Cardiac muscle cell (in vitro differentiated cells and primary cell): ENCODE measurements around the gene NCDN. TPM values are rescaled to one million over a fixed set of nuclear protein-coding genes. Genes with fewer than 3 reads are reported as not detected.
A peak's percentile ranks its signal among the peaks of the same experiment; 100 is the strongest.

Source experiments
- DNase-seq, 2 donors: peaks; one replicate each; pipeline versions ENCODE4 v3.0.0 to v3.0.0-alpha.2; 2010 to 2017; ENCODE audit warnings: low read depth in 1 of 2, low spot score in 1 of 2
- H3K27ac ChIP-seq: fragments of 200-600 bp; sonication (generic); 2 replicates; pipeline ENCODE4 v1.5.1; 2016
- H3K27me3 ChIP-seq: fragments of 200-600 bp; sonication (generic); 2 replicates; pipeline ENCODE4 v1.6.0; 2016; ENCODE audit warnings: control low read depth
- H3K36me3 ChIP-seq: fragments of 200-600 bp; sonication (generic); 2 replicates; pipeline ENCODE4 v1.5.1; 2016; ENCODE audit warnings: control low read depth
- H3K4me1 ChIP-seq: fragments of 200-600 bp; sonication (generic); 2 replicates; pipeline ENCODE4 v1.8.1; 2017; ENCODE audit warnings: low read depth, mild to moderate bottlenecking, mixed run types
- H3K4me3 ChIP-seq: fragments of 200-600 bp; sonication (generic); 2 replicates; pipeline ENCODE4 v1.5.1; 2016; ENCODE audit warnings: mild to moderate bottlenecking
- H3K9me3 ChIP-seq: fragments of 200-600 bp; sonication (generic); 2 replicates; pipeline ENCODE4 v1.5.1; 2017; ENCODE audit warnings: low read depth, mild to moderate bottlenecking, control low read depth
- CTCF ChIP-seq: IDR thresholded peaks from 2 replicates; pipeline ENCODE4 v1.5.1; 2012; ENCODE audit warnings: low read depth, mild to moderate bottlenecking, low read length
- polyA plus RNA-seq: library from polyadenylated mRNA; unstranded; fragments of >200 nt; fragmentation: Nextera tagmentation; extraction: Ambion mirVana; gene quantifications from 2 replicates; pipeline ENCODE4 v1.2.1, GENCODE V29; 2016
- total RNA-seq: library from RNA; depleted of rRNA; stranded (reverse); fragments of >200 nt; gene quantifications from 2 replicates; pipeline ENCODE4 v1.2.3, GENCODE V29; 2016

Gene NCDN
- total and polyA plus RNA-seq, 2 experiments from 2014 or later, result 43.9 to 46.2 TPM

- Histone ChIP-seq H3K27me3 (peaks cover 85% of the 10 kb centered on the region), H3K36me3 (no peaks in the 10 kb centered on the region), H3K4me1 (no peaks in the 10 kb centered on the region), H3K27ac (no peak overlapping the region), H3K9me3 (no peaks in the 10 kb centered on the region), H3K4me3 (no peak overlapping the region)
- no peak for TF ChIP-seq CTCF
- DNase-seq, result no peak
These were observed 14.7 kb downstream of the NCDN start for GRCh38 chr1:35572296-35572695.

- peak within 1 kb of the TSS; percentile 27 for H3K4me3 ChIP-seq
- no peak for TF ChIP-seq CTCF
- H3K36me3 ChIP-seq, result no peaks in the 10 kb centered on the region
- peak; percentile 41 to 54 for DNase-seq
- peaks cover 93% of the 10 kb centered on the region for H3K27me3 ChIP-seq
- H3K4me1 ChIP-seq, result no peaks in the 10 kb centered on the region
- no peaks in the 10 kb centered on the region for H3K9me3 ChIP-seq
- no peak within 1 kb of the TSS for H3K27ac ChIP-seq
These were observed 15.9 kb downstream of the NCDN start, which contains the start of gene TFAP2E for GRCh38 chr1:35573198-35574124. TFAP2E (plus strand) TSS chr1:35573314; CDS start chr1:35573578, 264 bp downstream.

GRCh38 chr1:35574125-35574654, 16.6 kb downstream of the NCDN start:
- no peak for DNase-seq
- no peak overlapping the region for H3K27ac ChIP-seq
- H3K4me3 ChIP-seq, result no peak overlapping the region
- no peaks in the 10 kb centered on the region for H3K4me1 ChIP-seq
- peaks cover 100% of the 10 kb centered on the region for H3K27me3 ChIP-seq
- no peak for TF ChIP-seq CTCF
- H3K9me3 ChIP-seq, result no peaks in the 10 kb centered on the region
- no peaks in the 10 kb centered on the region for H3K36me3 ChIP-seq

GRCh38 chr1:35574655-35575415, 17.2 kb downstream of the NCDN start:
- Histone ChIP-seq H3K36me3 (no peaks in the 10 kb centered on the region), H3K4me3 (no peak overlapping the region), H3K27me3 (peaks cover 99% of the 10 kb centered on the region), H3K4me1 (no peaks in the 10 kb centered on the region), H3K27ac (no peak overlapping the region), H3K9me3 (no peaks in the 10 kb centered on the region)
- TF ChIP-seq CTCF, result no peak
- no peak for DNase-seq

- H3K27me3 ChIP-seq, result peaks cover 93% of the 10 kb centered on the region
- no peak for DNase-seq
- TF ChIP-seq CTCF, result no peak
- no peak overlapping the region for H3K4me3 ChIP-seq
- H3K36me3 ChIP-seq, result no peaks in the 10 kb centered on the region
- H3K4me1 ChIP-seq, result no peaks in the 10 kb centered on the region
- no peaks in the 10 kb centered on the region for H3K9me3 ChIP-seq
- no peak overlapping the region for H3K27ac ChIP-seq
These were observed 17.9 kb downstream of the NCDN start for GRCh38 chr1:35575416-35575958.
